GM23248 (cell line): Measurements from ENCODE around the gene MNAT1. TPM values are rescaled to one million over a fixed set of nuclear protein-coding genes. Genes with fewer than 3 reads are reported as not detected.
"Not testable (repeated sequence)": the region's sequence is repeated elsewhere in the genome, so short reads cannot be mapped to it uniquely, and the experiment has no call there.

Source experiments
- DNase-seq: peaks from one replicate; pipeline ENCODE4 v3.0.0-alpha.2; 2015
- H2AFZ ChIP-seq: fragments of 200-600 bp; sonication (generic); 2 replicates; pipeline ENCODE4 v1.6.1; 2016; ENCODE audit warnings: antibody characterized with exemption
- H3F3A ChIP-seq: fragments of 200-600 bp; sonication (generic); 2 replicates; pipeline ENCODE4 v1.6.1; 2016; ENCODE audit warnings: mild to moderate bottlenecking, antibody characterized with exemption, mixed run types; ENCODE audit not compliant: insufficient read depth
- H3K27ac ChIP-seq: fragments of 200-600 bp; sonication (generic); 2 replicates; pipeline ENCODE4 v1.5.1; 2016; ENCODE audit warnings: mild to moderate bottlenecking
- H3K27me3 ChIP-seq: fragments of 200-600 bp; sonication (generic); replicated peaks from 2 replicates; pipeline ENCODE4 v1.6.1; 2016; ENCODE audit warnings: mild to moderate bottlenecking; ENCODE audit not compliant: insufficient read depth
- H3K36me3 ChIP-seq: fragments of 200-600 bp; sonication (generic); 2 replicates; pipeline ENCODE4 v1.6.1; 2016; ENCODE audit warnings: low read depth, mild to moderate bottlenecking
- H3K4me1 ChIP-seq: fragments of 200-600 bp; sonication (generic); 2 replicates; pipeline ENCODE4 v1.6.1; 2016; ENCODE audit warnings: mild to moderate bottlenecking; ENCODE audit not compliant: insufficient read depth
- H3K4me2 ChIP-seq: fragments of 200-600 bp; sonication (generic); one replicate; pipeline ENCODE4 v1.6.1; 2016; ENCODE audit warnings: mild to moderate bottlenecking; ENCODE audit not compliant: unreplicated experiment
- H3K4me3 ChIP-seq: fragments of 200-600 bp; sonication (generic); 2 replicates; pipeline ENCODE4 v1.5.1; 2016; ENCODE audit warnings: mild to moderate bottlenecking
- H3K79me2 ChIP-seq: fragments of 200-600 bp; sonication (generic); 2 replicates; pipeline ENCODE4 v1.6.1; 2016; ENCODE audit warnings: mild to moderate bottlenecking; ENCODE audit not compliant: insufficient read depth
- H3K9ac ChIP-seq: fragments of 200-600 bp; sonication (generic); 2 replicates; pipeline ENCODE4 v1.6.1; 2016; ENCODE audit warnings: mild to moderate bottlenecking
- H3K9me2 ChIP-seq: fragments of 200-600 bp; sonication (generic); 2 replicates; pipeline ENCODE4 v1.6.1; 2016; ENCODE audit warnings: mixed run types, mild to moderate bottlenecking, moderate library complexity; ENCODE audit not compliant: insufficient read depth
- H3K9me3 ChIP-seq: fragments of 200-600 bp; sonication (generic); one replicate; pipeline ENCODE4 v1.6.1; 2017; ENCODE audit warnings: low read depth
- H4K20me1 ChIP-seq: fragments of 200-600 bp; sonication (generic); 2 replicates; pipeline ENCODE4 v1.6.0; 2016; ENCODE audit not compliant: insufficient read depth
- EZH2 ChIP-seq: fragments of 200-600 bp; sonication (generic); IDR thresholded peaks from 2 replicates; pipeline ENCODE4 v1.6.1; 2018; ENCODE audit warnings: antibody characterized with exemption, mild to moderate bottlenecking; ENCODE audit not compliant: insufficient read depth, poor library complexity, severe bottlenecking
- EZH2phosphoT487 ChIP-seq: fragments of 200-600 bp; sonication (generic); IDR thresholded peaks from 2 replicates; pipeline ENCODE4 v1.6.1; 2018; ENCODE audit warnings: antibody characterized with exemption, moderate library complexity, mild to moderate bottlenecking, low read depth; ENCODE audit not compliant: insufficient read depth
- whole genome bisulfite sequencing, 2 experiments: methylation state at CpG; one replicate each; pipeline ENCODE4 v1.1.6; 2015 to 2017; ENCODE audit warnings: low lambda C conversion rate in 2 of 2, low coverage in 1 of 2; ENCODE audit errors: missing lambda C conversion rate in 2 of 2; 5-methylcytosine and 5-hydroxymethylcytosine counted together
- in situ Hi-C: fragments of 300-500 bp; cut with MboI; formaldehyde crosslinking; loops from 2 replicates; pipeline ENCODE4 v1.15.0; 2020
- polyA plus RNA-seq: library from polyadenylated mRNA; unstranded; fragments of >200 nt; fragmentation: Nextera tagmentation; extraction: Ambion mirVana; gene quantifications from 2 replicates; pipeline ENCODE4 v1.2.1, GENCODE V29; 2016
- total RNA-seq: library from RNA; depleted of rRNA; stranded (reverse); fragments of >200 nt; shearing (Covaris generic); gene quantifications from 2 replicates; pipeline ENCODE4 v1.2.3, GENCODE V29; 2014

Gene MNAT1
- total and polyA plus RNA-seq, 2 experiments from 2014 or later, result 39.9 to 53.8 TPM

DNA sequence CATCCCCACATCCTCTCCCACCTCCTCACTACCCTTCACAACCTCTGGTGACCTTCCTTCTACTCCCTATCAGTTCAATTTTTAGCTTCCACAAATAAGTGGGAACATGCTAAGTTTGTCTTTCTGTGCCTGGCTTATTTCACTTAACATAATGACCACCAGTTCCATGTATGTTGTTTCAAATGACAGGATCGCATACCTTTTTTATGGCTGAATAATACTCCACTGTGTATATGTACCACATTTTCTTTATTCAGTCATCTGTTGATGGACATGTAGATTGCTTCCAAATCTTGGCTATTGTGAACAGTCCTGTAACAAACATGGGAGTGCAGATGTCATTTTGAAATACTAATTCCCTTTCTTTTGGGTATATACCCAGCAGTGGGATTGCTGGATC is 147.7 kb downstream of the MNAT1 start:
- no peak for TF ChIP-seq EZH2
- no peak for TF ChIP-seq EZH2phosphoT487
- Histone ChIP-seq H2AFZ (no peak overlapping the region), H3K79me2 (peaks cover 45% of the 10 kb centered on the region), H3K4me1 (peaks cover 4% of the 10 kb centered on the region), H4K20me1 (no peaks in the 10 kb centered on the region), H3K9me3 (peaks cover 2% of the 10 kb centered on the region), H3K4me2 (no peak overlapping the region), H3K27ac (no peak overlapping the region), H3K4me3 (no peak overlapping the region), H3F3A (peaks cover 7% of the 10 kb centered on the region), H3K27me3 (no peaks in the 10 kb centered on the region), H3K9ac (no peak overlapping the region), H3K9me2 (no peaks in the 10 kb centered on the region), H3K36me3 (peaks cover 23% of the 10 kb centered on the region)
- in situ Hi-C loops, result no loop called here
- 94 to 100% methylated on average over 1 of the region's 1 CpG for WGBS, 2 experiments
- no peak for DNase-seq

- Histone ChIP-seq H3K4me1 (0 out of 2 replicates have a peak, but pooled peaks cover 3% of the 10 kb centered on the region), H3K4me2 (no peak overlapping the region), H3K9ac (no peak overlapping the region), H3K9me3 (peaks cover 2% of the 10 kb centered on the region), H2AFZ (no peak overlapping the region), H4K20me1 (no peaks in the 10 kb centered on the region), H3K27me3 (no peaks in the 10 kb centered on the region), H3K9me2 (no peaks in the 10 kb centered on the region), H3K4me3 (no peak overlapping the region), H3K36me3 (peaks cover 23% of the 10 kb centered on the region), H3F3A (peaks cover 3% of the 10 kb centered on the region), H3K79me2 (peaks cover 47% of the 10 kb centered on the region), H3K27ac (no peak overlapping the region)
- TF ChIP-seq EZH2 (no peak), EZH2phosphoT487 (no peak)
- in situ Hi-C loops, result no loop called here
- DNase-seq, result no peak
Observed at GRCh38 chr14:60884134-60884533, 149.6 kb downstream of the MNAT1 start.

DNA sequence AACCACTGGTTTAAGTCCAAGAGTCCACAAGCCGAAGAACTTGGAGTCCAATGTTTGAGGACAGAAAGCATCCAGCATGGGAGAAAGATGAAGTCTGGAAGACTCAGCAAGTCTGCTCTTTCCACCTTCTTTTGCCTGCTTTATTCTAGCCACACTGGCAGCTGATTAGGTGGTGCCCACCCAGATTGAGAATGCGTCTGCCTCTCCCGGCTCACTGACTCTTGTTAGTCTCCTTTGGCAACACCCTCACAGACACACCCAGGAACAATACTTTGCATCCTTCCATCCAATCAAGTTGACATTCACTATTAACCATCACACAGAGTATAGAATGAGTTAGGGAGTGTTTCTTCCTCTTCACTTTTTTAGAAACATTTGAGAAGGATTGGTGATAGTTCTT is 156.1 kb downstream of the MNAT1 start:
- in situ Hi-C loops, H4K20me1 ChIP-seq, H3F3A ChIP-seq, H3K27me3 ChIP-seq, DNase-seq, H3K9me2 ChIP-seq, H3K4me1 ChIP-seq, H2AFZ ChIP-seq, H3K36me3 ChIP-seq, H3K9me3 ChIP-seq, H3K4me2 ChIP-seq, H3K4me3 ChIP-seq, H3K27ac ChIP-seq, H3K9ac ChIP-seq: not testable (repeated sequence)
- 82 to 87% methylated on average over 3 of the region's 3 CpGs for WGBS, 2 experiments
- peaks cover 58% of the 10 kb centered on the region for H3K79me2 ChIP-seq

DNA sequence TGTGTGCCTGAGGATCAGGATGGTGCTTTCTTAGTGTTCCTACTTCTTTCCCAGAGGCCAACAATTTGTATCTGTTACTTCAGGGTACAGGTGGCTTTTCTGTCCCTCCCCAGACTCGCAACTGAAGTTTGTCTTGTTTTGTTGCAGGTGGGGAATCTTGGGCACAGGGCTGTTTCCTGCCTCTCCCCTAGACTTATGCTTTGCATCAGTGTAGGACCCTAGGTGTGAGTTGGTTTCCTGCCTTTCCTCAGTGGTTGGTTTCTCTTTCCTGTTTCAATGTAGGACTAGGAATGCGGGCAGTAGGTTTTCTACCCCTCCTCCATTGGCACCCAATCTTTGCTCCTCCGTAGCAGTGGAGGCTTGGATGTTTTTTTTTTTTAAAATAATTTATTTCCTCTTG is 159.3 kb downstream of the MNAT1 start:
- Histone ChIP-seq H4K20me1 (no peaks in the 10 kb centered on the region), H3K9me3 (no peaks in the 10 kb centered on the region)

GRCh38 chr14:60904381-60904780 is 169.8 kb downstream of the MNAT1 start:
- H3K9me2 ChIP-seq, result no peaks in the 10 kb centered on the region
- DNase-seq, result no peak
- no peaks in the 10 kb centered on the region for H3K27me3 ChIP-seq
- no peak overlapping the region for H3K4me3 ChIP-seq
- no peaks in the 10 kb centered on the region for H4K20me1 ChIP-seq
- H3K36me3 ChIP-seq, result no peaks in the 10 kb centered on the region
- H3K27ac ChIP-seq, result no peak overlapping the region
- H2AFZ ChIP-seq, result no peak overlapping the region
- H3K9me3 ChIP-seq, result no peaks in the 10 kb centered on the region
- in situ Hi-C loops, result no loop called here
- H3K9ac ChIP-seq, result no peak overlapping the region
- no peaks in the 10 kb centered on the region for H3K4me1 ChIP-seq
- no peak overlapping the region for H3K4me2 ChIP-seq
- TF ChIP-seq EZH2phosphoT487 (no peak), EZH2 (no peak)
- no peaks in the 10 kb centered on the region for H3F3A ChIP-seq
- H3K79me2 ChIP-seq, result peaks cover 1% of the 10 kb centered on the region

More for the DNA sequence above, 159.3 kb downstream of the MNAT1 start:
- Histone ChIP-seq H2AFZ (no peak overlapping the region), H3K4me3 (no peak overlapping the region), H3K9ac (no peak overlapping the region), H3K4me2 (no peak overlapping the region), H3F3A (no peaks in the 10 kb centered on the region), H3K27me3 (no peaks in the 10 kb centered on the region), H3K27ac (no peak overlapping the region), H3K4me1 (no peaks in the 10 kb centered on the region), H3K36me3 (no peaks in the 10 kb centered on the region), H3K79me2 (peaks cover 48% of the 10 kb centered on the region), H3K9me2 (no peaks in the 10 kb centered on the region)
- DNase-seq, result no peak
- in situ Hi-C loops, result no loop called here
- TF ChIP-seq EZH2, result no peak
- no peak for TF ChIP-seq EZH2phosphoT487
- 96 to 97% methylated on average over 3 of the region's 3 CpGs for WGBS, 2 experiments
